A549 (cell line): Measurements from ENCODE around the gene AGTRAP.

Experiments used
- BHLHE40 ChIP-seq: IDR thresholded peaks from 2 replicates; pipeline ENCODE4 v1.6.1; 2012; ENCODE audit warnings: low read depth, low read length, inconsistent platforms
- HOXA7 ChIP-seq: fragments of 250-450 bp; sonication (Bioruptor Pico); IDR thresholded peaks from 2 replicates; pipeline ENCODE4 v1.5.0; 2020; ENCODE audit warnings: mild to moderate bottlenecking, moderate library complexity
- HOXB5 ChIP-seq: fragments of 250-450 bp; sonication (Bioruptor Pico); IDR thresholded peaks from 2 replicates; pipeline ENCODE4 v1.5.0; 2020; ENCODE audit warnings: mild to moderate bottlenecking, moderate library complexity
- MAFK ChIP-seq: fragments of 450-650 bp; IDR thresholded peaks from 2 replicates; pipeline ENCODE4 v1.6.1; 2014; ENCODE audit not compliant: partially characterized antibody
- MYC ChIP-seq: IDR thresholded peaks from 2 replicates; pipeline ENCODE4 v1.6.1; 2012; ENCODE audit warnings: mild to moderate bottlenecking, inconsistent platforms, low read length, improper control_type of control experiment, borderline replicate concordance
- POLR2A ChIP-seq: IDR thresholded peaks from 2 replicates; pipeline ENCODE4 v1.6.1; 2012; ENCODE audit warnings: mild to moderate bottlenecking, low read length
- RAD21 ChIP-seq, 2 experiments: fragments of >200 bp in 1 of 2; sonication (Bioruptor Twin) in 1 of 2; formaldehyde crosslinking in 1 of 2; IDR thresholded peaks in 1 of 2; conservative IDR thresholded peaks in 1 of 2; 2 replicates in 1 of 2; 3 replicates in 1 of 2; pipeline ENCODE4 v1.6.1; 2012 to 2018; ENCODE audit warnings: inconsistent platforms in 1 of 2
- RARB ChIP-seq: fragments of 250-450 bp; sonication (Bioruptor Pico); IDR thresholded peaks from 2 replicates; pipeline ENCODE4 v1.8.0; 2021; ENCODE audit warnings: mild to moderate bottlenecking, moderate library complexity
- RCOR1 ChIP-seq: fragments of 150-350 bp; IDR thresholded peaks from 2 replicates; pipeline ENCODE4 v1.6.1; 2014; ENCODE audit warnings: antibody characterized with exemption, low read length, low read depth
- RFX5 ChIP-seq: fragments of 450-650 bp; IDR thresholded peaks from 2 replicates; pipeline ENCODE4 v1.7.1; 2014; ENCODE audit warnings: antibody characterized with exemption, mild to moderate bottlenecking, moderate library complexity
- TF ChIP-seq, protein P1 (sequence below): fragments of >200 bp; sonication (Bioruptor Twin); formaldehyde crosslinking; IDR thresholded peaks from 3 replicates; pipeline ENCODE4 v1.5.1; 2016
- TF ChIP-seq, protein P2 (sequence below): fragments of 150-350 bp; IDR thresholded peaks from 2 replicates; pipeline ENCODE4 v1.6.1; 2014; ENCODE audit warnings: low read depth, mild to moderate bottlenecking, low read length
- TF ChIP-seq, protein P3 (sequence below): IDR thresholded peaks from 2 replicates; pipeline ENCODE4 v1.6.1; 2012

DNA sequence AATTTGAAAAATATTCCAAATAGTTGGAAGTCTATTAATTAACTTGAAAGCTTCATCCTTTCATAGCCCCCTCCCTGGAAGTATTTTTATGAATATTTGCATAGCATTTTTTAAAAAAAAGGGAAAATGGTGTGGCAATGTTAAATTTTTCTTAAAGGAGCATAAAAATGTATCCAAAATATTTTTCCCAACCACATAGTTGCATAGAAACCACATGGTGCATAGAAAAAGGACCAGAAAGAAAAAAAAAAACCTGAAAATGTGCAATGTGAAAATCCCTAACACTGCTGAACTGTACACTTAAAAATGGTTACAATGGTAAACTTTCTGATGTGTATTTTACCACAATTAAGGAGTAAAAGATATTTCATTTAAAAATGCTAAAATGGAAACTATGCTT is 34.1 kb downstream of the AGTRAP start:
- TF ChIP-seq HOXA7 (no peak), RFX5 (no peak), RARB (CRISPR knock-in tag) (no peak), RCOR1 (no peak), BHLHE40 (no peak), POLR2A (no peak), HOXB5 (CRISPR knock-in tag) (no peak), RAD21 (conservative IDR thresholded peaks at IDR 0.05 in 1 of 2, IDR thresholded peaks at IDR 0.05 in 1 of 2) (no peak), MAFK (no peak), MYC (no peak)
- TF ChIP-seq, protein P1, sequence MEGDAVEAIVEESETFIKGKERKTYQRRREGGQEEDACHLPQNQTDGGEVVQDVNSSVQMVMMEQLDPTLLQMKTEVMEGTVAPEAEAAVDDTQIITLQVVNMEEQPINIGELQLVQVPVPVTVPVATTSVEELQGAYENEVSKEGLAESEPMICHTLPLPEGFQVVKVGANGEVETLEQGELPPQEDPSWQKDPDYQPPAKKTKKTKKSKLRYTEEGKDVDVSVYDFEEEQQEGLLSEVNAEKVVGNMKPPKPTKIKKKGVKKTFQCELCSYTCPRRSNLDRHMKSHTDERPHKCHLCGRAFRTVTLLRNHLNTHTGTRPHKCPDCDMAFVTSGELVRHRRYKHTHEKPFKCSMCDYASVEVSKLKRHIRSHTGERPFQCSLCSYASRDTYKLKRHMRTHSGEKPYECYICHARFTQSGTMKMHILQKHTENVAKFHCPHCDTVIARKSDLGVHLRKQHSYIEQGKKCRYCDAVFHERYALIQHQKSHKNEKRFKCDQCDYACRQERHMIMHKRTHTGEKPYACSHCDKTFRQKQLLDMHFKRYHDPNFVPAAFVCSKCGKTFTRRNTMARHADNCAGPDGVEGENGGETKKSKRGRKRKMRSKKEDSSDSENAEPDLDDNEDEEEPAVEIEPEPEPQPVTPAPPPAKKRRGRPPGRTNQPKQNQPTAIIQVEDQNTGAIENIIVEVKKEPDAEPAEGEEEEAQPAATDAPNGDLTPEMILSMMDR = no peak
- TF ChIP-seq, protein P2, sequence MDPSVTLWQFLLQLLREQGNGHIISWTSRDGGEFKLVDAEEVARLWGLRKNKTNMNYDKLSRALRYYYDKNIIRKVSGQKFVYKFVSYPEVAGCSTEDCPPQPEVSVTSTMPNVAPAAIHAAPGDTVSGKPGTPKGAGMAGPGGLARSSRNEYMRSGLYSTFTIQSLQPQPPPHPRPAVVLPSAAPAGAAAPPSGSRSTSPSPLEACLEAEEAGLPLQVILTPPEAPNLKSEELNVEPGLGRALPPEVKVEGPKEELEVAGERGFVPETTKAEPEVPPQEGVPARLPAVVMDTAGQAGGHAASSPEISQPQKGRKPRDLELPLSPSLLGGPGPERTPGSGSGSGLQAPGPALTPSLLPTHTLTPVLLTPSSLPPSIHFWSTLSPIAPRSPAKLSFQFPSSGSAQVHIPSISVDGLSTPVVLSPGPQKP = no peak
- TF ChIP-seq, protein P3, sequence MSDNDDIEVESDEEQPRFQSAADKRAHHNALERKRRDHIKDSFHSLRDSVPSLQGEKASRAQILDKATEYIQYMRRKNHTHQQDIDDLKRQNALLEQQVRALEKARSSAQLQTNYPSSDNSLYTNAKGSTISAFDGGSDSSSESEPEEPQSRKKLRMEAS = no peak
